ENCODE data around the gene MTERF2.

The MTERF2 gene

GRCh38 chr12:106950591-106950990, 36.4 kb downstream of the MTERF2 start:
- no peak for DNase-seq

GRCh38 chr12:106947461-106947860, 39.5 kb downstream of the MTERF2 start:
- DNase-seq, result no peak

GRCh38 chr12:106945261-106945851, 41.6 kb downstream of the MTERF2 start:
- DNase-seq, result no peak

- DNase-seq, result no peak
Measured at GRCh38 chr12:106942775-106943174, 44.2 kb downstream of the MTERF2 start.

GRCh38 chr12:106941481-106942156, 45.3 kb downstream of the MTERF2 start:
- no peak for DNase-seq

- DNase-seq, result no peak
Measured at GRCh38 chr12:106934277-106934676, 52.7 kb downstream of the MTERF2 start.

Measured in fibroblast of upper back skin (primary cell).